Activated T-cell treated with anti-CD3 and anti-CD28 coated beads, Interleukin-2, amount 50 U/mL, for 1 hour (primary cell): ENCODE measurements around the gene BAD.
"Not testable (repeated sequence)": the region's sequence is repeated elsewhere in the genome, so short reads cannot be mapped to it uniquely, and the experiment has no call there.

ENCODE experiments used
- DNase-seq: peaks from one replicate; pipeline ENCODE4 v3.0.0-alpha.2; 2020

Gene BAD

GRCh38 chr11:64255135-64256128 lies 29.0 kb downstream of the BAD start:
- no peak for DNase-seq

GRCh38 chr11:64254326-64254725 lies 30.1 kb downstream of the BAD start:
- no peak for DNase-seq

- no peak for DNase-seq
Observed at GRCh38 chr11:64253481-64253880, 31.0 kb downstream of the BAD start.

GRCh38 chr11:64253043-64253442 lies 31.4 kb downstream of the BAD start:
- no peak for DNase-seq

GRCh38 chr11:64252003-64252872 lies 32.2 kb downstream of the BAD start:
- DNase-seq: peak; percentile 43

- DNase-seq: no peak
Observed at GRCh38 chr11:64251753-64252002, 32.8 kb downstream of the BAD start.

- DNase-seq: peak; percentile 86
Observed at GRCh38 chr11:64251016-64251752, 33.3 kb downstream of the BAD start, which contains the start of gene PLCB3. PLCB3 (plus strand) TSS chr11:64251530; CDS start chr11:64251650, 120 bp downstream.

- DNase-seq: no peak
Observed at GRCh38 chr11:64250415-64251015, 34.0 kb downstream of the BAD start.

- no peak for DNase-seq
Observed at GRCh38 chr11:64249563-64250414, 34.7 kb downstream of the BAD start.

- no peak for DNase-seq
Observed at GRCh38 chr11:64249038-64249437, 35.4 kb downstream of the BAD start.

GRCh38 chr11:64248578-64248977 lies 35.9 kb downstream of the BAD start:
- no peak for DNase-seq

GRCh38 chr11:64247729-64248531 lies 36.5 kb downstream of the BAD start:
- no peak for DNase-seq

GRCh38 chr11:64246871-64247728 lies 37.4 kb downstream of the BAD start, which contains the start of gene PPP1R14B:
PPP1R14B (minus strand) TSS chr11:64246943; CDS start chr11:64246673, 270 bp downstream.
- DNase-seq: peak; percentile 77

- DNase-seq: not testable (repeated sequence)
Observed at GRCh38 chr11:64246621-64246870, 37.9 kb downstream of the BAD start.

GRCh38 chr11:64245797-64246620 lies 38.5 kb downstream of the BAD start:
- DNase-seq: peak; percentile 72

- DNase-seq: no peak
Observed at GRCh38 chr11:64245401-64245796, 39.1 kb downstream of the BAD start.

GRCh38 chr11:64244966-64245365 lies 39.5 kb downstream of the BAD start:
- DNase-seq: no peak

- no peak for DNase-seq
Observed at GRCh38 chr11:64244107-64244506, 40.4 kb downstream of the BAD start.
